HUES48 (cell line): Measurements from ENCODE around the gene PHACTR3.
"Not testable (repeated sequence)": the region's sequence is repeated elsewhere in the genome, so short reads cannot be mapped to it uniquely, and the experiment has no call there.

Source experiments
- H3K27ac ChIP-seq: one replicate; pipeline ENCODE4 v1.7.0; 2013; ENCODE audit warnings: low read depth, low read length, inconsistent platforms
- H3K27me3 ChIP-seq: 2 replicates; pipeline ENCODE4 v1.6.1; 2013; ENCODE audit warnings: mild to moderate bottlenecking, low read length; ENCODE audit not compliant: control insufficient read depth, insufficient read depth
- H3K36me3 ChIP-seq: 2 replicates; pipeline ENCODE4 v1.6.1; 2013; ENCODE audit warnings: low read length; ENCODE audit not compliant: control insufficient read depth, insufficient read depth
- H3K4me1 ChIP-seq: 2 replicates; pipeline ENCODE4 v1.6.1; 2013; ENCODE audit warnings: mild to moderate bottlenecking, low read length; ENCODE audit not compliant: control insufficient read depth, insufficient read depth
- H3K4me3 ChIP-seq: 2 replicates; pipeline ENCODE4 v1.5.1; 2013; ENCODE audit warnings: mild to moderate bottlenecking, low read depth, low read length
- H3K9ac ChIP-seq: 2 replicates; pipeline ENCODE4 v1.6.1; 2013; ENCODE audit warnings: mild to moderate bottlenecking, low read depth, low read length, moderate library complexity
- H3K9me3 ChIP-seq: 2 replicates; pipeline ENCODE4 v1.6.1; 2013; ENCODE audit warnings: low read length; ENCODE audit not compliant: control insufficient read depth, insufficient read depth

Gene PHACTR3

GRCh38 chr20:59835448-59836395 is 231.4 kb downstream of the PHACTR3 start:
- Histone ChIP-seq H3K36me3 (no peaks in the 10 kb centered on the region), H3K9ac (no peak overlapping the region), H3K4me3 (no peak overlapping the region), H3K9me3 (no peaks in the 10 kb centered on the region), H3K27ac (no peak overlapping the region), H3K4me1 (peaks cover 12% of the 10 kb centered on the region), H3K27me3 (peaks cover 12% of the 10 kb centered on the region; the same call in 1 of the 2 replicates)

- Histone ChIP-seq H3K9me3 (no peaks in the 10 kb centered on the region), H3K4me3 (no peak overlapping the region), H3K36me3 (no peaks in the 10 kb centered on the region), H3K27me3 (peaks cover 13% of the 10 kb centered on the region; the same call in 1 of the 2 replicates), H3K9ac (no peak overlapping the region), H3K4me1 (peaks cover 12% of the 10 kb centered on the region), H3K27ac (no peak overlapping the region)
Measured at GRCh38 chr20:59836767-59837166, 232.4 kb downstream of the PHACTR3 start.

- peaks cover 12% of the 10 kb centered on the region for H3K4me1 ChIP-seq
- H3K9ac ChIP-seq = no peak overlapping the region
- H3K4me3 ChIP-seq = no peak overlapping the region
- peaks cover 19% of the 10 kb centered on the region for H3K27me3 ChIP-seq
- H3K36me3 ChIP-seq = no peaks in the 10 kb centered on the region
- no peaks in the 10 kb centered on the region for H3K9me3 ChIP-seq
- no peak overlapping the region for H3K27ac ChIP-seq
Measured at GRCh38 chr20:59837623-59838394, 233.5 kb downstream of the PHACTR3 start.

- Histone ChIP-seq H3K4me3 (no peak overlapping the region), H3K9ac (no peak overlapping the region), H3K36me3 (no peaks in the 10 kb centered on the region), H3K27ac (no peak overlapping the region), H3K9me3 (no peaks in the 10 kb centered on the region), H3K27me3 (peaks cover 20% of the 10 kb centered on the region), H3K4me1 (peaks cover 12% of the 10 kb centered on the region)
Measured at GRCh38 chr20:59839400-59839799, 235.1 kb downstream of the PHACTR3 start.

GRCh38 chr20:59845472-59845871 is 241.1 kb downstream of the PHACTR3 start:
- Histone ChIP-seq H3K4me1 (no peaks in the 10 kb centered on the region), H3K9me3 (no peaks in the 10 kb centered on the region), H3K27ac (no peak overlapping the region), H3K9ac (no peak overlapping the region), H3K27me3 (peaks cover 10% of the 10 kb centered on the region; the same call in 1 of the 2 replicates), H3K36me3 (no peaks in the 10 kb centered on the region), H3K4me3 (no peak overlapping the region)

GRCh38 chr20:59848182-59848581 is 243.8 kb downstream of the PHACTR3 start:
- Histone ChIP-seq H3K4me3 (no peak overlapping the region), H3K9ac (no peak overlapping the region), H3K36me3 (no peaks in the 10 kb centered on the region), H3K9me3 (no peaks in the 10 kb centered on the region), H3K27ac (no peak overlapping the region), H3K27me3 (0 out of 2 replicates have a peak, but pooled peaks cover 3% of the 10 kb centered on the region), H3K4me1 (no peaks in the 10 kb centered on the region)

- Histone ChIP-seq H3K9me3 (no peaks in the 10 kb centered on the region), H3K36me3 (no peaks in the 10 kb centered on the region), H3K27me3 (no peaks in the 10 kb centered on the region), H3K4me3 (no peak overlapping the region), H3K9ac (no peak overlapping the region), H3K27ac (no peak overlapping the region), H3K4me1 (no peaks in the 10 kb centered on the region)
Measured at GRCh38 chr20:59850018-59850641, 245.8 kb downstream of the PHACTR3 start.

GRCh38 chr20:59856526-59856925 is 252.2 kb downstream of the PHACTR3 start:
- H3K4me3 ChIP-seq, H3K9ac ChIP-seq, H3K4me1 ChIP-seq, H3K9me3 ChIP-seq, H3K27me3 ChIP-seq, H3K36me3 ChIP-seq, H3K27ac ChIP-seq: not testable (repeated sequence)

GRCh38 chr20:59856941-59857340 is 252.6 kb downstream of the PHACTR3 start:
- H3K4me1 ChIP-seq, H3K36me3 ChIP-seq, H3K9me3 ChIP-seq, H3K27me3 ChIP-seq, H3K27ac ChIP-seq, H3K9ac ChIP-seq, H3K4me3 ChIP-seq: not testable (repeated sequence)

GRCh38 chr20:59857966-59858365 is 253.6 kb downstream of the PHACTR3 start:
- H3K9ac ChIP-seq = no peak overlapping the region
- no peaks in the 10 kb centered on the region for H3K36me3 ChIP-seq
- no peak overlapping the region for H3K27ac ChIP-seq
- no peaks in the 10 kb centered on the region for H3K4me1 ChIP-seq
- H3K4me3 ChIP-seq = no peak overlapping the region
- 0 out of 2 replicates have a peak, but pooled peaks cover 5% of the 10 kb centered on the region for H3K9me3 ChIP-seq
- peaks cover 4% of the 10 kb centered on the region; the same call in 1 of the 2 replicates for H3K27me3 ChIP-seq
